ENCODE data around the gene FAM13C.

Gene FAM13C

GRCh38 chr10:59362959-59363381, 621 bp upstream of the FAM13C start:
- no peak for DNase-seq (ENCODE audit: low read depth in 4 of 4, low spot score in 1 of 4)

GRCh38 chr10:59361663-59362143, 646 bp downstream of the FAM13C start:
- DNase-seq (ENCODE audit: low read depth in 4 of 4, low spot score in 1 of 4): no peak

GRCh38 chr10:59360605-59361405, 1.5 kb downstream of the FAM13C start:
- no peak for DNase-seq (ENCODE audit: low read depth in 4 of 4, low spot score in 1 of 4)

- no peak for DNase-seq (ENCODE audit: low read depth in 4 of 4, low spot score in 1 of 4)
Measured at GRCh38 chr10:59358576-59358975, 3.8 kb downstream of the FAM13C start.

- DNase-seq (ENCODE audit: low read depth in 4 of 4, low spot score in 1 of 4): no peak
Measured at GRCh38 chr10:59354434-59354833, 7.9 kb downstream of the FAM13C start.

GRCh38 chr10:59350558-59350957, 11.8 kb downstream of the FAM13C start:
- no peak for DNase-seq (ENCODE audit: low read depth in 4 of 4, low spot score in 1 of 4)

- no peak for DNase-seq (ENCODE audit: low read depth in 4 of 4, low spot score in 1 of 4)
Measured at GRCh38 chr10:59346321-59346720, 16.0 kb downstream of the FAM13C start.

- no peak for DNase-seq (ENCODE audit: low read depth in 4 of 4, low spot score in 1 of 4)
Measured at GRCh38 chr10:59342723-59343122, 19.6 kb downstream of the FAM13C start.

GRCh38 chr10:59342000-59342399, 20.3 kb downstream of the FAM13C start:
- DNase-seq (ENCODE audit: low read depth in 4 of 4, low spot score in 1 of 4): no peak

- no peak for DNase-seq (ENCODE audit: low read depth in 4 of 4, low spot score in 1 of 4)
Measured at GRCh38 chr10:59340285-59340684, 22.1 kb downstream of the FAM13C start.

GRCh38 chr10:59339351-59339750, 23.0 kb downstream of the FAM13C start:
- no peak for DNase-seq (ENCODE audit: low read depth in 4 of 4, low spot score in 1 of 4)

GRCh38 chr10:59337201-59337652, 25.1 kb downstream of the FAM13C start:
- no peak for DNase-seq (ENCODE audit: low read depth in 4 of 4, low spot score in 1 of 4)

- DNase-seq (ENCODE audit: low read depth in 4 of 4, low spot score in 1 of 4): no peak
Measured at GRCh38 chr10:59336632-59337031, 25.7 kb downstream of the FAM13C start.

- DNase-seq (ENCODE audit: low read depth in 4 of 4, low spot score in 1 of 4): no peak
Measured at GRCh38 chr10:59335497-59335896, 26.9 kb downstream of the FAM13C start.

- DNase-seq (ENCODE audit: low read depth in 4 of 4, low spot score in 1 of 4): no peak
Measured at GRCh38 chr10:59333701-59334100, 28.6 kb downstream of the FAM13C start.

GRCh38 chr10:59332581-59332980, 29.8 kb downstream of the FAM13C start:
- no peak for DNase-seq (ENCODE audit: low read depth in 4 of 4, low spot score in 1 of 4)

GRCh38 chr10:59331661-59332060, 30.7 kb downstream of the FAM13C start:
- DNase-seq (ENCODE audit: low read depth in 4 of 4, low spot score in 1 of 4): no peak

GRCh38 chr10:59325116-59325515, 37.2 kb downstream of the FAM13C start:
- DNase-seq (ENCODE audit: low read depth in 4 of 4, low spot score in 1 of 4): no peak

GRCh38 chr10:59324597-59324996, 37.8 kb downstream of the FAM13C start:
- no peak for DNase-seq (ENCODE audit: low read depth in 4 of 4, low spot score in 1 of 4)

- no peak for DNase-seq (ENCODE audit: low read depth in 4 of 4, low spot score in 1 of 4)
Measured at GRCh38 chr10:59323831-59324401, 38.4 kb downstream of the FAM13C start.

- DNase-seq (ENCODE audit: low read depth in 4 of 4, low spot score in 1 of 4): no peak
Measured at GRCh38 chr10:59323036-59323459, 39.3 kb downstream of the FAM13C start.

GRCh38 chr10:59322131-59322530, 40.2 kb downstream of the FAM13C start:
- no peak for DNase-seq (ENCODE audit: low read depth in 4 of 4, low spot score in 1 of 4)

GRCh38 chr10:59320355-59320754, 42.0 kb downstream of the FAM13C start:
- no peak for DNase-seq (ENCODE audit: low read depth in 4 of 4, low spot score in 1 of 4)
